PC-9 (cell line): ENCODE data around the gene POU2F3. TPM values are rescaled to one million over a fixed set of nuclear protein-coding genes. Genes with fewer than 3 reads are reported as not detected.

ENCODE experiments used
- BruUV-seq: library from RNA; stranded (reverse); fragments of 400-500 nt; replicated peaks from 2 replicates; lab custom pipeline; 2021; lab: Mats Ljungman, UMichigan
- CTCF ChIA-PET: fragments of 300-600 bp; sonication (Branson Sonifier 250); formaldehyde crosslinking; loops from one replicate; lab custom pipeline; 2022; ENCODE audit warnings: antibody characterized with exemption; lab: Charles Lee
- POLR2A ChIA-PET: fragments of 300-600 bp; sonication (Branson Sonifier 250); formaldehyde crosslinking; loops from one replicate; lab custom pipeline; 2022; ENCODE audit warnings: antibody characterized with exemption; ENCODE audit not compliant: unreplicated experiment; lab: Charles Lee
- DNase-seq, 2 experiments: peaks; one replicate each; pipeline versions ENCODE4 v3.0.0 to v3.0.0-alpha.2; 2015 to 2022; ENCODE audit warnings: mixed read lengths in 1 of 2
- H2AFZ ChIP-seq: fragments of 200-600 bp; sonication (generic); 2 replicates; pipeline ENCODE4 v1.8.1; 2017; ENCODE audit warnings: antibody characterized with exemption
- H3F3A ChIP-seq: fragments of 200-600 bp; sonication (generic); 2 replicates; pipeline ENCODE4 v1.8.1; 2017; ENCODE audit warnings: antibody characterized with exemption, mild to moderate bottlenecking, low read depth; ENCODE audit not compliant: insufficient read depth
- H3K27ac ChIP-seq: fragments of 200-600 bp; sonication (generic); 2 replicates; pipeline ENCODE4 v1.6.1; 2016; ENCODE audit warnings: mixed run types
- H3K27me3 ChIP-seq: fragments of 200-600 bp; sonication (generic); 2 replicates; pipeline ENCODE4 v1.6.1; 2016; ENCODE audit warnings: low read depth, mixed run types; ENCODE audit not compliant: insufficient read depth
- H3K36me3 ChIP-seq: fragments of 200-600 bp; sonication (generic); 2 replicates; pipeline ENCODE4 v1.6.1; 2016; ENCODE audit warnings: low read depth, mixed run types
- H3K4me1 ChIP-seq: fragments of 200-600 bp; sonication (generic); replicated peaks from 2 replicates; pipeline ENCODE4 v1.6.1; 2016; ENCODE audit warnings: mixed run types; ENCODE audit not compliant: insufficient read depth
- H3K4me2 ChIP-seq: fragments of 200-600 bp; sonication (generic); 2 replicates; pipeline ENCODE4 v1.6.1; 2017; ENCODE audit warnings: mixed run types
- H3K4me3 ChIP-seq: fragments of 200-600 bp; sonication (generic); 2 replicates; pipeline ENCODE4 v1.6.1; 2016; ENCODE audit warnings: mixed run types
- H3K79me2 ChIP-seq: fragments of 200-600 bp; sonication (generic); 2 replicates; pipeline ENCODE4 v1.6.1; 2017; ENCODE audit warnings: low read depth, mixed run types
- H3K9me2 ChIP-seq: fragments of 200-600 bp; sonication (generic); 2 replicates; pipeline ENCODE4 v1.8.1; 2017; ENCODE audit warnings: mild to moderate bottlenecking; ENCODE audit not compliant: insufficient read depth
- H3K9me3 ChIP-seq: fragments of 200-600 bp; sonication (generic); 2 replicates; pipeline ENCODE4 v1.8.1; 2016; ENCODE audit warnings: low read depth; ENCODE audit not compliant: insufficient read depth
- H4K20me1 ChIP-seq: fragments of 200-600 bp; sonication (generic); 2 replicates; pipeline ENCODE4 v1.8.1; 2017; ENCODE audit not compliant: insufficient read depth
- EZH2 ChIP-seq: fragments of 200-600 bp; sonication (generic); IDR thresholded peaks from 2 replicates; pipeline ENCODE4 v1.8.0; 2017; ENCODE audit warnings: antibody characterized with exemption, low read depth
- intact Hi-C: fragments of 100-400 bp; cut with micrococcal nuclease; formaldehyde crosslinking; loops from one replicate; pipeline ENCODE4 v1.10.0; 2022; ENCODE audit not compliant: unreplicated experiment
- total RNA-seq: library from RNA; stranded (reverse); gene quantifications from 2 replicates; pipeline ENCODE4 v1.2.3, GENCODE V29; 2021
- TF ChIP-seq, protein P1 (sequence below): fragments of 200-600 bp; sonication (generic); conservative IDR thresholded peaks from 2 replicates; pipeline ENCODE4 v1.6.1; 2017; ENCODE audit warnings: mixed run types, antibody characterized with exemption, mild to moderate bottlenecking, moderate library complexity

Gene POU2F3
- total RNA-seq, 1 experiment from 2014 or later = 2.9 TPM

- H3K9me2 ChIP-seq = no peaks in the 10 kb centered on the region
- intact Hi-C loops = no loop called here
- H3K27me3 ChIP-seq = no peaks in the 10 kb centered on the region
- DNase-seq = no peak
- no peak overlapping the region for H2AFZ ChIP-seq
- ChIA-PET CTCF (no interaction called here), POLR2A (no interaction called here)
- peaks cover 69% of the 10 kb centered on the region for H3K79me2 ChIP-seq
- H3K4me3 ChIP-seq = no peak overlapping the region
- peaks cover 13% of the 10 kb centered on the region for H3K36me3 ChIP-seq
- TF ChIP-seq, protein P1, sequence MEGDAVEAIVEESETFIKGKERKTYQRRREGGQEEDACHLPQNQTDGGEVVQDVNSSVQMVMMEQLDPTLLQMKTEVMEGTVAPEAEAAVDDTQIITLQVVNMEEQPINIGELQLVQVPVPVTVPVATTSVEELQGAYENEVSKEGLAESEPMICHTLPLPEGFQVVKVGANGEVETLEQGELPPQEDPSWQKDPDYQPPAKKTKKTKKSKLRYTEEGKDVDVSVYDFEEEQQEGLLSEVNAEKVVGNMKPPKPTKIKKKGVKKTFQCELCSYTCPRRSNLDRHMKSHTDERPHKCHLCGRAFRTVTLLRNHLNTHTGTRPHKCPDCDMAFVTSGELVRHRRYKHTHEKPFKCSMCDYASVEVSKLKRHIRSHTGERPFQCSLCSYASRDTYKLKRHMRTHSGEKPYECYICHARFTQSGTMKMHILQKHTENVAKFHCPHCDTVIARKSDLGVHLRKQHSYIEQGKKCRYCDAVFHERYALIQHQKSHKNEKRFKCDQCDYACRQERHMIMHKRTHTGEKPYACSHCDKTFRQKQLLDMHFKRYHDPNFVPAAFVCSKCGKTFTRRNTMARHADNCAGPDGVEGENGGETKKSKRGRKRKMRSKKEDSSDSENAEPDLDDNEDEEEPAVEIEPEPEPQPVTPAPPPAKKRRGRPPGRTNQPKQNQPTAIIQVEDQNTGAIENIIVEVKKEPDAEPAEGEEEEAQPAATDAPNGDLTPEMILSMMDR = no peak
- no peak for TF ChIP-seq EZH2
- peaks cover 21% of the 10 kb centered on the region; the same call in 1 of the 2 replicates for H3F3A ChIP-seq
- H3K9me3 ChIP-seq = no peaks in the 10 kb centered on the region
- BruUV-seq = no TSS peak
- H4K20me1 ChIP-seq = peaks cover 33% of the 10 kb centered on the region; the same call in 1 of the 2 replicates
- H3K4me2 ChIP-seq = no peak overlapping the region
- H3K27ac ChIP-seq = no peak overlapping the region
- peaks cover 44% of the 10 kb centered on the region for H3K4me1 ChIP-seq
These were observed 20.6 kb upstream of the POU2F3 start for GRCh38 chr11:120219232-120219937.

DNA sequence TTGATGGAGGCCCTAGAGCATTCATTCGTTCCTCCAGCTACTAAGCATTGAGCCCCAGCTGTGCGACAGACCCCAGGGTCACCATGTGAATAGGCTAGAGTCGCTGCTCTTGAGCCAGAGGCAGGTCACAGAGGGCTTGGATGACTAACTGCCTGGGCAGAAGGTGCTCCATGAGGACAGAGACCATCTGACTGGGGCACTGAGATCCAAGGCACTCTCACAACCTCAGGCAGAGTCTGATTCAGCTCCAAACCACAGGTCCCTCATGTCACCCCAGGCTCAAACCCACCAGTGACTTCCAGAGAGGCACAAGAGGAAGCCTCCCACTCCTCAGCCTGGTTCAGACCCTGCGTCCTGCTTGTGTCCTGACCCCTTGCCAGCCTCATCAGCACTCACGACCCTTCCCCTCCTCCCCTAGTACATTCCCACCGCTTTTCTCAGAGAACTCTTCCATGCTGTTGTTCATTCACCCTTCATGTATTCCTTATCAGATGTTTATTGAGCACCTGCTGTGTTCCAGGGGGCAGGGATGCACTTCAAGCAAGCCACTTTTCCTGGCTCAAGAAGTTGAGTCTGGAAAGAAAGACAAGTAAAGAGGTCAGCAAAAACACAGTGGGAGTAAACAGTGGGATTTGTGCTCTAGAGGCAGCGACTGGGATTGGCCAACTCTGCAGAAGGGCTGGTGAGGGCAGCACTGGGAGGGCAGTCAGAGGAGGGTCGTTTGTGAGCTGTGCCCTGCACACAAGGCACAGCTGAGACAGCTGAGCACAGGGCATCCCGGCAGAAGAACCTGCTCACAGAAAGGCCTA is 19.8 kb upstream of the POU2F3 start:
- Histone ChIP-seq H2AFZ (no peak overlapping the region), H3K36me3 (peaks cover 5% of the 10 kb centered on the region; the same call in 1 of the 2 replicates), H3K9me3 (no peaks in the 10 kb centered on the region), H3K79me2 (peaks cover 62% of the 10 kb centered on the region), H4K20me1 (peaks cover 40% of the 10 kb centered on the region; the same call in 1 of the 2 replicates), H3F3A (peaks cover 14% of the 10 kb centered on the region; the same call in 1 of the 2 replicates), H3K9me2 (no peaks in the 10 kb centered on the region), H3K4me3 (no peak overlapping the region), H3K4me1 (peaks cover 36% of the 10 kb centered on the region), H3K27me3 (no peaks in the 10 kb centered on the region), H3K4me2 (peak overlapping the region; percentile 30; the same call in 1 of the 2 replicates), H3K27ac (no peak overlapping the region)
- CTCF ChIA-PET = no interaction called here
- intact Hi-C loops = no loop called here
- BruUV-seq = no TSS peak
- POLR2A ChIA-PET = no interaction called here
- TF ChIP-seq EZH2 = no peak
- TF ChIP-seq, protein P1 = no peak
- DNase-seq = no peak

GRCh38 chr11:120220747-120221037 is 19.2 kb upstream of the POU2F3 start:
- Histone ChIP-seq H3K27me3 (no peaks in the 10 kb centered on the region), H3K79me2 (peaks cover 58% of the 10 kb centered on the region), H3K4me2 (peak overlapping the region; percentile 30), H3K27ac (no peak overlapping the region), H3K4me1 (peaks cover 30% of the 10 kb centered on the region), H3K9me2 (no peaks in the 10 kb centered on the region), H3F3A (peaks cover 9% of the 10 kb centered on the region; the same call in 1 of the 2 replicates), H3K9me3 (no peaks in the 10 kb centered on the region), H3K4me3 (no peak overlapping the region), H4K20me1 (peaks cover 43% of the 10 kb centered on the region; the same call in 1 of the 2 replicates), H2AFZ (no peak overlapping the region), H3K36me3 (peaks cover 3% of the 10 kb centered on the region; the same call in 1 of the 2 replicates)
- no peak for TF ChIP-seq EZH2
- TF ChIP-seq, protein P1 = no peak
- intact Hi-C loops = no loop called here
- ChIA-PET CTCF (no interaction called here), POLR2A (no interaction called here)
- DNase-seq = no peak
- no TSS peak for BruUV-seq
